ENCODE measurements around the gene MRPL42. TPM values are rescaled to one million over a fixed set of nuclear protein-coding genes. Genes with fewer than 3 reads are reported as not detected.

The MRPL42 gene
- total RNA-seq, result 100 to 1,000 TPM in 3 of 9 donors, 10 to 100 TPM in 6; 44.4 to 131 (median 85.5) TPM
- polyA plus RNA-seq, result 100 to 1,000 TPM in 1 of 3 donors, 10 to 100 TPM in 2; 21.9 to 106 (median 29.0) TPM
- long read RNA-seq, donor 1, full-length matches to known transcripts, result 68 of 73 reads
- long read RNA-seq, donor 1, partial matches to known transcripts, result 5 of 73 reads
- long read RNA-seq, donor 1, other reads (novel, unspliced or antisense), result 0 of 73 reads
- long read RNA-seq, donor 2, full-length matches to known transcripts, result 44 of 78 reads
- long read RNA-seq, donor 2, partial matches to known transcripts, result 34 of 78 reads
- long read RNA-seq, donor 2, other reads (novel, unspliced or antisense), result 0 of 78 reads
- long read RNA-seq, donor 3, full-length matches to known transcripts, result 51 of 56 reads
- long read RNA-seq, donor 3, partial matches to known transcripts, result 5 of 56 reads
- long read RNA-seq, donor 3, other reads (novel, unspliced or antisense), result 0 of 56 reads
- long read RNA-seq, donor 4, full-length matches to known transcripts, result 51 of 56 reads
- long read RNA-seq, donor 4, partial matches to known transcripts, result 4 of 56 reads
- long read RNA-seq, donor 4, other reads (novel, unspliced or antisense), result 1 of 56 reads
- long read RNA-seq, donor 5, full-length matches to known transcripts, result 107 of 115 reads
- long read RNA-seq, donor 5, partial matches to known transcripts, result 1 of 115 reads
- long read RNA-seq, donor 5, other reads (novel, unspliced or antisense), result 7 of 115 reads
- long read RNA-seq, donor 6, full-length matches to known transcripts, result 42 of 48 reads
- long read RNA-seq, donor 6, partial matches to known transcripts, result 1 of 48 reads
- long read RNA-seq, donor 6, other reads (novel, unspliced or antisense), result 5 of 48 reads
- long read RNA-seq, donor 7, full-length matches to known transcripts, result 13 of 13 reads
- long read RNA-seq, donor 7, partial matches to known transcripts, result 0 of 13 reads
- long read RNA-seq, donor 7, other reads (novel, unspliced or antisense), result 0 of 13 reads
- long read RNA-seq, donor 8, full-length matches to known transcripts, result 68 of 78 reads
- long read RNA-seq, donor 8, partial matches to known transcripts, result 10 of 78 reads
- long read RNA-seq, donor 8, other reads (novel, unspliced or antisense), result 0 of 78 reads
- long read RNA-seq, donor 9, full-length matches to known transcripts, result 39 of 44 reads
- long read RNA-seq, donor 9, partial matches to known transcripts, result 5 of 44 reads
- long read RNA-seq, donor 9, other reads (novel, unspliced or antisense), result 0 of 44 reads
- long read RNA-seq, donor 10, full-length matches to known transcripts, result 25 of 25 reads
- long read RNA-seq, donor 10, partial matches to known transcripts, result 0 of 25 reads
- long read RNA-seq, donor 10, other reads (novel, unspliced or antisense), result 0 of 25 reads

DNA sequence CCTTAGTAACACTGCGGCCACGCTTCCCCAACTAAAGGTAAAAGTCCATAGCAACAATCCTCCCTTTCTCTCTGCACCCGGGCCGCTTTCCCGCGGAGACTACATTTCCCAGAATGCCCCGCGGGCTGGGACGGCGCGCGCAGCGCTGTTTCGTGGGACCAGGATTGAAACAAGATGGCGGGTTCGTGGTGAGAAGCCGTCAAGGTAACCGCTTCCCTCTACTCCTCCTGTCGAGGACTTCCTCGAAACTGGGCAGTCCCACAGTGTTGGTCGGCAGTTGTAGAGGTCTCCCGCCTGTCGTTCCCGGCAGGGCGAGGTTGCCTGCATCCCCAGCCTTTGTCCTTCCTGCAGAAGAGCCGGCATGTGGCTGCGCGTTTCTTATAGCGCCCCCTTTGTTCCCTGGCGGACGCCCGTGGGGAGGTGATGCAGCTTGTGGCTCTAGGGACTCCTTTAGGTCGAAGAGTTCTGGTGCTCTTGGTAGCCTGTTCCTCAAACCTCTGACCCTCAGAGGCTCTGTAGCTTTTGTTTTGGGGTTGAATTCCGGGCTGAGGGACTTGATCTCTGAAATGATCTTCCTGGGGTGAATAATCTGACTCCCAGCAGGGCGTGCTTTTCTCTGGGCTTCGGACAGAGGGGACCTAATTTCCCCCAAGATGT, at the start of gene MRPL42:
MRPL42 (plus strand) TSS at position 164 of the 657 bp plus-strand sequence. CDS start 1,772 bp downstream, outside the sequence.
- Histone ChIP-seq H3K4me3 (peak within 1 kb of the TSS; percentile 49 to 85 (median 65)), H3K9me3 (replicated peaks in 1 of 3) (no peaks in the 10 kb centered on the region), H3K27ac (peak within 1 kb of the TSS; percentile 55 to 90 (median 87)), H3K27me3 (no peaks in the 10 kb centered on the region), H3K4me1 (replicated peaks in 1 of 2) (peaks cover 15 to 32% of the 10 kb centered on the region in 2 donors), H3K36me3 (replicated peaks in 1 of 2) (no peaks in the 10 kb centered on the region)
- TF ChIP-seq, protein P1, sequence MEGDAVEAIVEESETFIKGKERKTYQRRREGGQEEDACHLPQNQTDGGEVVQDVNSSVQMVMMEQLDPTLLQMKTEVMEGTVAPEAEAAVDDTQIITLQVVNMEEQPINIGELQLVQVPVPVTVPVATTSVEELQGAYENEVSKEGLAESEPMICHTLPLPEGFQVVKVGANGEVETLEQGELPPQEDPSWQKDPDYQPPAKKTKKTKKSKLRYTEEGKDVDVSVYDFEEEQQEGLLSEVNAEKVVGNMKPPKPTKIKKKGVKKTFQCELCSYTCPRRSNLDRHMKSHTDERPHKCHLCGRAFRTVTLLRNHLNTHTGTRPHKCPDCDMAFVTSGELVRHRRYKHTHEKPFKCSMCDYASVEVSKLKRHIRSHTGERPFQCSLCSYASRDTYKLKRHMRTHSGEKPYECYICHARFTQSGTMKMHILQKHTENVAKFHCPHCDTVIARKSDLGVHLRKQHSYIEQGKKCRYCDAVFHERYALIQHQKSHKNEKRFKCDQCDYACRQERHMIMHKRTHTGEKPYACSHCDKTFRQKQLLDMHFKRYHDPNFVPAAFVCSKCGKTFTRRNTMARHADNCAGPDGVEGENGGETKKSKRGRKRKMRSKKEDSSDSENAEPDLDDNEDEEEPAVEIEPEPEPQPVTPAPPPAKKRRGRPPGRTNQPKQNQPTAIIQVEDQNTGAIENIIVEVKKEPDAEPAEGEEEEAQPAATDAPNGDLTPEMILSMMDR (IDR thresholded peaks at IDR 0.05), result peak; percentile 22 to 81 (median 69)
- peak; percentile 54 to 62 for TF ChIP-seq POLR2A (IDR thresholded peaks at IDR 0.05)
- peak; percentile 82 to 96 (median 91) for DNase-seq
- intact Hi-C loops (cut with DNase I), result no loop called here
- WGBS, 4 donors, result 0 to 1% (median 0%) methylated on average over 23 to 36 of the region's 36 CpGs

DNA sequence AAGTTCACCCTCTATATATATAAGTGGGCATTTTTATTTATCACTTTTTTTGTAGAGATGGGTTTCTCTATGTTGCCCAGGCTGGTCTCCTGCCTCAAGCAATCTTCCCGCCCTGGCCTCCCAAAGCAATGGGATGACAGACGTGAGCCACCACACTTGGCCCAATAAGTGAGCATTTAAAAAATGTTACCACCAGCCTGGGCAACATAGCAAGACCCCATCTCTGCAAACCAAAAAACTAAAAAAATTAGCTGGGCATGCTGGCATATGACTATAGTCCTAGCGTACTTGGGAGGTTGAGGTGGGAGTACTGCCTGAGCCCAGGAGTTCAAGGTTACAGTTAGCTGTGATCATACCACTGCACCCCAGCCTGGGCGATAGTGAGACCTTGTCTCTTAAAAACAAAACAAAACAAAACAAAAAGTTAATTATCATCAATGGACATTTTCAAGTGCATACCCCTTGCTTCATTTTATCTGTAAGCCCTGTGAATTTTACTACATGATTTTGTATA, 49.3 kb upstream of the MRPL42 start:
- Histone ChIP-seq H3K27ac (no peak overlapping the region), H3K27me3 (no peaks in the 10 kb centered on the region), H3K4me1 (replicated peaks in 1 of 2) (peaks cover 11 to 39% of the 10 kb centered on the region in 2 donors), H3K9me3 (replicated peaks in 1 of 3) (no peaks in the 10 kb centered on the region), H3K36me3 (replicated peaks in 1 of 2) (no peaks in the 10 kb centered on the region), H3K4me3 (no peak overlapping the region)
- TF ChIP-seq, protein P1 (IDR thresholded peaks at IDR 0.05), result no peak
- no peak for TF ChIP-seq POLR2A (IDR thresholded peaks at IDR 0.05)
- DNase-seq, result no peak
- intact Hi-C loops (cut with DNase I), result no loop called here
- 73 to 74% (median 74%) methylated on average over 4 of the region's 4 CpGs for WGBS, 4 donors

DNA sequence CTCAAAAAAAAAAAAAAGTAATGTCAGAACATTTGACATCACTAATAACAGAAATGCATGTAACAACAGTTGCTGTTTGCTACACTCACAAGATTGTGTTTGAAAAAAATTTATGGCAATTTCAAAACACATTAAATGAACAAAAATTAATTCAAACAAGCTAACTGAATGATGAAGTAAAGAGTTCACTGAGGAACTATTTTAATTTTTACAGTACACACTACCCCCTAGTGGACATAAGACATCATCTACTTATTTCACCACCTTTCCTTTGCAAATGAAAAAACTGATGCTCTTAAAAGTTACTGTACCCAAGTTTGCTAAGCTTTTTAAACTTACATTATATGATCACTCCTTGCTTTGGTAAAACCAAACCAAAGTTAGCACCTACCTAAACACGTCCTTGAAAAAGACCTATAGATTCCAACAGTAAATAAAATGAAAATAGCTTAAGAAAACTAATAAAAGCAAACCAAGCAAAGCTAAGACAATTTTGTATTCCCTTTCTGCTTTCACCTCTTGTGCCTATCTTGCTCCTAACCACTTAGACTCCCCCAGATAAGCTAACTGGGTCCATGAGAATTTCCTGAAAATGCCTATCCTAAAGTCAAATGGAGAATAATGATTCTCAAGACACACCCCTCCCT, 47.8 kb upstream of the MRPL42 start:
- Histone ChIP-seq H3K9me3 (replicated peaks in 1 of 3) (no peaks in the 10 kb centered on the region), H3K36me3 (replicated peaks in 1 of 2) (no peaks in the 10 kb centered on the region), H3K27ac (no peak overlapping the region), H3K4me1 (replicated peaks in 1 of 2) (peaks cover 7 to 35% of the 10 kb centered on the region in 2 donors), H3K27me3 (no peaks in the 10 kb centered on the region), H3K4me3 (peak overlapping the region in 1 of 4 donors; percentile 10)
- intact Hi-C loops (cut with DNase I), result no loop called here
- 12 to 30% (median 21%) methylated on average over 1 of the region's 1 CpG for WGBS, 4 donors
- TF ChIP-seq, protein P1 (IDR thresholded peaks at IDR 0.05), result peak; percentile 55 to 81 (median 72)
- TF ChIP-seq POLR2A (IDR thresholded peaks at IDR 0.05), result no peak
- DNase-seq, result no peak
